ENCODE data around the gene CRB1.

CRB1 gene

DNA sequence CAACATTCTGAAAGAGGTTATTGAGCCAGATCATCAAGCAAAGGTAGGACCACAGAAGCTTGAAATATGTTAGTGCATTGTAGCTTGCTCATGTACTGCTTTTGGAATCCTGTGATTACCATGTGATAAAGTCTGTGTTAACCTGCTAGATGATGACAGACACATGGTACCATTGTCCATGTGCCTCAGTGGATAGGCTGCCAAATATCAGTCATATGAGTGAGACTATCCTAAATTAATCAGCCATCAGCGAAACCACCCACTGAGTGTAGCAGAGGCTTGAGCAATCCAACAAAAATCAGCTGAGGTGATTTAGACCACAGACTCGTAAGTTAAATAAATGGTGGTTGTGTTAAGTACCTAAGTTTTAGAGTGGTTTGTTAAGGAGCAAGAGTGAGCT lies 32.7 kb upstream of the CRB1 start:
- TF ChIP-seq, protein P1, sequence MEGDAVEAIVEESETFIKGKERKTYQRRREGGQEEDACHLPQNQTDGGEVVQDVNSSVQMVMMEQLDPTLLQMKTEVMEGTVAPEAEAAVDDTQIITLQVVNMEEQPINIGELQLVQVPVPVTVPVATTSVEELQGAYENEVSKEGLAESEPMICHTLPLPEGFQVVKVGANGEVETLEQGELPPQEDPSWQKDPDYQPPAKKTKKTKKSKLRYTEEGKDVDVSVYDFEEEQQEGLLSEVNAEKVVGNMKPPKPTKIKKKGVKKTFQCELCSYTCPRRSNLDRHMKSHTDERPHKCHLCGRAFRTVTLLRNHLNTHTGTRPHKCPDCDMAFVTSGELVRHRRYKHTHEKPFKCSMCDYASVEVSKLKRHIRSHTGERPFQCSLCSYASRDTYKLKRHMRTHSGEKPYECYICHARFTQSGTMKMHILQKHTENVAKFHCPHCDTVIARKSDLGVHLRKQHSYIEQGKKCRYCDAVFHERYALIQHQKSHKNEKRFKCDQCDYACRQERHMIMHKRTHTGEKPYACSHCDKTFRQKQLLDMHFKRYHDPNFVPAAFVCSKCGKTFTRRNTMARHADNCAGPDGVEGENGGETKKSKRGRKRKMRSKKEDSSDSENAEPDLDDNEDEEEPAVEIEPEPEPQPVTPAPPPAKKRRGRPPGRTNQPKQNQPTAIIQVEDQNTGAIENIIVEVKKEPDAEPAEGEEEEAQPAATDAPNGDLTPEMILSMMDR (IDR thresholded peaks at IDR 0.05; ENCODE audit: extremely low read depth, missing control alignments), result no peak
- no peak for DNase-seq (ENCODE audit: low spot score)

DNA sequence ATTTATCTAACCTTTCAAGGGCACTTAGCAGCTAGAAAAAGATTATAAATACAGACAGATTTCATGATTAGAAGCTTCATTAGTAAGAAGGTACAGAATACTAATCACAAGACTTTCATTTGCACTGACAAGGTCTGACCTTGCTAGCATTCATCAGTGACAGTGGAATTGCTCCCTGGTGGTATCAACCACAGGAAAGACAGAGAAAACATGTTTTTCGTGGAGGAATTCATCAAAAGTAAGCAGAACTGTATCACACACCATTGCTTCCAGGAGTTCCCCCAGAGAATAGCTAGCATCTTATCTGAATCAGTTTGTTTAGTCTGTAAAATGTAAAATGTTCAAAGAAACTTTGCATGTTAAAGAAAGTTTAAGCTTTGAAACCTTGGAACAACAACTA lies 20.6 kb upstream of the CRB1 start:
- no peak for DNase-seq (ENCODE audit: low spot score)
- TF ChIP-seq, protein P1 (IDR thresholded peaks at IDR 0.05; ENCODE audit: extremely low read depth, missing control alignments), result no peak

DNA sequence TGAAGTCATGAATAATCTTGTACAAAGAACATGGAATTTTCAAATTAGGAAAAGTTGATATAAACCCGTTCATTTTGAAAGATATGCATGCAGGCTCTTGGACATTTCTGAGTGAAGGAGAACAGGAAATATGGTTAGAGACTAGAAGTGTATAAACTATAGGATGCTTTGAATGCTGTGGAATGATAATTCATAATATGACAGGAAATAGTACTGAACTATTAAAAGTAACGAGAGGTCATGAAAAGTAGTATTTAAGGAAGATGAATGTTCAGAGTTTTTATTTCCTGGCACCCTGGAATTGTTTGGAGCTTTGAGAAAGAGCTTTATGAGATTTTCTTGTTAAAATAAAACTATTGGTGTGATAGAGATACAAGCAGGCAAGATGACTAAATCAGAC lies 18.7 kb upstream of the CRB1 start:
- TF ChIP-seq, protein P1 (IDR thresholded peaks at IDR 0.05; ENCODE audit: extremely low read depth, missing control alignments), result no peak
- no peak for DNase-seq (ENCODE audit: low spot score)

DNA sequence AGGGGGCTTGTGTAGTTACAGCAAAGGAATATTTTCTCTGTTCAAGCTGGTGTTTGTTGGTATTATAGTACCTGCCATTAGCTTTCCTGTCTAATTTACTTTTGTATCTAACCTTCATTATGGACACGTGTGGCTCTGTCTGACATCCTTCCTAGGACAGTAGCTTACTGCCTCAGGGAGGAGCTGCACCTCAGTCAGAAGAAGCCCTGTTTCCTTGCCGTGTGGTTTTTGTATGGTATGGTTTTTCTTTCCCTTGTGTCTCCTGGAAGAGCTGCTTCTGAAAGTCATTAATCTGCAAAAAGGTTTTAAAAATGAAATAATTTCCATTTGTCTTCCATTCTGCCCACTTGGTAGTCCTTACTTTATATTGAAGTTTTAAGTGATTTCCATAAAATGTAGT lies 17.4 kb upstream of the CRB1 start:
- TF ChIP-seq, protein P1 (IDR thresholded peaks at IDR 0.05; ENCODE audit: extremely low read depth, missing control alignments), result no peak
- no peak for DNase-seq (ENCODE audit: low spot score)

DNA sequence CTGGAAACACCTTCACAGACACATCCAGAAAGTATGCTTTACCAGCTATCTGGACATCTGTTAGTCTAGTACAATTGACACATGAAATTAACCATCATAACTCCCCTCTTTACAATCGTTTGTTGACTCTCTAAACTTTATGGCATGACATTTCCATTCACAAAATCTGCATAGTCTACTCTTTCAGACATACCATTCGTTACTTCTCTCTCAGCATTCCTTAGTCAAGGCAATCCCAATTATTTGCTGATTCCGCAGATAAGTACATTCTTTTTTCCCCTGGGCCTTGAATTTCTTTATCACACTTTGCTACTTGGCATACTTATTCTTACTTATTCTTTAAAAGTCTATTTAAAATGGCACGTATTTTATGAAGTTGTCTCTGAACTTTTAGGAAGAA lies 15.1 kb upstream of the CRB1 start:
- TF ChIP-seq, protein P1 (IDR thresholded peaks at IDR 0.05; ENCODE audit: extremely low read depth, missing control alignments), result no peak
- DNase-seq (ENCODE audit: low spot score), result no peak

DNA sequence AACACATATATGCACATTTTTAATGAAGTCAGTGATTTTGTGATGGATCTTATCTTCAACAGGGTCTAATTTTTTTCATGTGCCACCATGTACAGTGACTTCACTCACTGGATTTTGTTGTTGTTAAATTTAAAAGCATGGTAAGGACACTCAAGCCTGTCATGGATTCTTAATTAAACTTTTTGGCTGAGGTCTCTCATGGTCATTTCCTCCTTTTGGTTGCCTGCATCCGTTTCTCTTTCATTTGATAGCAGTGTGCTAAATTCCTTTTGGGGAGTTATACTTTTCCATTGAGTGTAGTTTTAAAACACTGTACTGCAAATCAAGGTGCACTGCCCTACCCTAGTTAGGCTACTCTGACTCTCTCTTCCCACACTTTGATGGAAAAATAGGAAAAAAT lies 13.2 kb upstream of the CRB1 start:
- TF ChIP-seq, protein P1 (IDR thresholded peaks at IDR 0.05; ENCODE audit: extremely low read depth, missing control alignments), result no peak
- DNase-seq (ENCODE audit: low spot score), result no peak

DNA sequence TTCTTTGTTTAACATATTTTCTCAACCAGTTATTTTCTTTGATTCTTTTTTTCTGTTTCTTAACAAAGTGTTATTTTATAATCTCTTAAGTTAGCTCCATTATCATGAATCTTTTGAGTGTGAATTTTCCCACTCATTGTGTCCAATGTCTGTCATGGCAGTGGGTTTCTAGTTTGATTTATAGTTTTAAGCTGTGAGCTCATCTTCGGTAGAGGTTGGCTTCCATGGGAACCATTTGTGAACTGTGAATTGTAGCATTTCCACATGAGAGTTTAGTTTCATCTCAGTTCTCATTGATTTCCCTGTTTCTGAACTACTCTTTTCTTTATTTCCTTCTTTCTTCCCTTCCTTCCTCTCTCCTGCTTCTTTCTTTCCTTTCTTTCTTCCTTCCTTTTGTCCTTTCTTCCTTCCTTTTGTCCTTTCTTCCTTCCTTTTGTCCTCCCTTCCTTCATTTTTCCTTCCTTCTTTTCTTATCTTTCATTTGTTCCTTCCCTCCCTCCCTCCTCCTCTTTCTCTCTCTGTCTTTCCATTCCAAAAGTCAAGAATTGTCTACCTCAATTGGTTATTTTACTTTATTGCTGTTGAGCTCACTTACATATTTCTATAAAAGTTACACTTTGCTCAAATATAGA lies 3.0 kb upstream of the CRB1 start:
- TF ChIP-seq, protein P1 (IDR thresholded peaks at IDR 0.05; ENCODE audit: extremely low read depth, missing control alignments), result no peak

More for the DNA sequence above, 3.0 kb upstream of the CRB1 start:
- no peak for DNase-seq (ENCODE audit: low spot score)
